Testis (tissue), 3 donors: Measurements from ENCODE around the gene VRK1. TPM values are rescaled to one million over a fixed set of nuclear protein-coding genes. Genes with fewer than 3 reads are reported as not detected.

Experiments
- DNase-seq: peaks from one replicate; pipeline ENCODE4 v3.0.0-alpha.2; 2019
- H3K27ac ChIP-seq, 2 donors: fragments of 200-600 bp; sonication (generic); one replicate each; pipeline ENCODE4 v1.5.1; 2019
- H3K27me3 ChIP-seq: fragments of 200-600 bp; sonication (generic); one replicate; pipeline ENCODE4 v1.5.1; 2019
- H3K36me3 ChIP-seq: fragments of 200-600 bp; sonication (generic); one replicate; pipeline ENCODE4 v1.5.1; 2017; ENCODE audit warnings: low read depth; ENCODE audit errors: missing control alignments
- H3K4me1 ChIP-seq: fragments of 200-600 bp; sonication (generic); one replicate; pipeline ENCODE4 v1.5.1; 2019
- H3K4me3 ChIP-seq, 2 donors: fragments of 200-600 bp; sonication (generic); one replicate each; pipeline ENCODE4 v1.5.1; 2017 to 2019
- H3K9me3 ChIP-seq: fragments of 200-600 bp; sonication (generic); one replicate; pipeline ENCODE4 v1.5.1; 2017
- POLR2A ChIP-seq: fragments of 450-650 bp; IDR thresholded peaks from one replicate; pipeline ENCODE4 v1.6.1; 2017; ENCODE audit warnings: antibody characterized with exemption, mild to moderate bottlenecking, moderate library complexity
- WGBS, 2 donors: methylation state at CpG; one replicate each; pipeline ENCODE4 v1.1.5; 2018; 5-methylcytosine and 5-hydroxymethylcytosine counted together
- intact Hi-C: fragments of 100-400 bp; cut with DNase I; formaldehyde crosslinking; loops from one replicate; pipeline ENCODE4 v1.15.1; 2023; ENCODE audit warnings: low total_unique reads
- polyA plus RNA-seq: library from polyadenylated mRNA; stranded (reverse); fragments of 350-450 nt; fragmentation: Illumina TruSeq; extraction: RNeasy Lipid Tissue Mini Kit (QIAGEN cat#74804); gene quantifications from one replicate; pipeline ENCODE4 v1.2.3, GENCODE V29; 2014; ENCODE audit warnings: low read depth, low replicate concordance; ENCODE audit not compliant: insufficient read depth
- total RNA-seq, 2 donors: library from RNA; depleted of rRNA; stranded (reverse); fragments of >200 nt; gene quantifications; one replicate each; pipeline ENCODE4 v1.2.3, GENCODE V29; 2016
- TF ChIP-seq, protein P1 (sequence below), 3 experiments: fragments of 450-650 bp in 2 of 3; fragments of 200-600 bp in 1 of 3; sonication (generic) in 1 of 3; IDR thresholded peaks; one replicate each; pipeline ENCODE4 v1.5.1; 2016 to 2019; ENCODE audit warnings: antibody characterized with exemption in 3 of 3, mild to moderate bottlenecking in 2 of 3, moderate library complexity in 1 of 3

Gene VRK1
- total and polyA plus RNA-seq, 3 donors from 2014 or later, result 44.7 to 52.0 (median 49.2) TPM

DNA sequence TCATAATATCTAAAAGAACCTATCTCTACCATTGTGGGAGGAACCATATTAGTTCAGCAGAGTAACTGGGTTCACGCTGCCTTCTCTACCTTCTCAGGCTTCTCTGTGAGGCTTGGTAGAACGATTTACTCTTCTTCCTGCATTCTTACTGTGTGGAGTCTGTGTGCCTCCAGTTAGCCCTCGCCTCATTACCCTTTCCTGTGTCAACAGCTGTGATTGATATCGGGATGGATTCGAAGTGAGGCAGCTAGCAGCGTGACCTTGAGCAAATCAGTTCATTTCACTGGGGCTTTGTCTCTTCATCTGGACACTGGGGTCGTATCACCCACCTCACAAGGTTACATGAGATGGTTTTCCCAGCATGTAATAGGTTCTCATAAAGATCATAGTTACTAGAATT lies 4.6 kb upstream of the VRK1 start:
- Histone ChIP-seq H3K27me3 (no peaks in the 10 kb centered on the region), H3K9me3 (no peaks in the 10 kb centered on the region), H3K4me3 (no peak overlapping the region), H3K36me3 (no peaks in the 10 kb centered on the region), H3K4me1 (peaks cover 3% of the 10 kb centered on the region), H3K27ac (no peak overlapping the region)
- TF ChIP-seq, protein P1, sequence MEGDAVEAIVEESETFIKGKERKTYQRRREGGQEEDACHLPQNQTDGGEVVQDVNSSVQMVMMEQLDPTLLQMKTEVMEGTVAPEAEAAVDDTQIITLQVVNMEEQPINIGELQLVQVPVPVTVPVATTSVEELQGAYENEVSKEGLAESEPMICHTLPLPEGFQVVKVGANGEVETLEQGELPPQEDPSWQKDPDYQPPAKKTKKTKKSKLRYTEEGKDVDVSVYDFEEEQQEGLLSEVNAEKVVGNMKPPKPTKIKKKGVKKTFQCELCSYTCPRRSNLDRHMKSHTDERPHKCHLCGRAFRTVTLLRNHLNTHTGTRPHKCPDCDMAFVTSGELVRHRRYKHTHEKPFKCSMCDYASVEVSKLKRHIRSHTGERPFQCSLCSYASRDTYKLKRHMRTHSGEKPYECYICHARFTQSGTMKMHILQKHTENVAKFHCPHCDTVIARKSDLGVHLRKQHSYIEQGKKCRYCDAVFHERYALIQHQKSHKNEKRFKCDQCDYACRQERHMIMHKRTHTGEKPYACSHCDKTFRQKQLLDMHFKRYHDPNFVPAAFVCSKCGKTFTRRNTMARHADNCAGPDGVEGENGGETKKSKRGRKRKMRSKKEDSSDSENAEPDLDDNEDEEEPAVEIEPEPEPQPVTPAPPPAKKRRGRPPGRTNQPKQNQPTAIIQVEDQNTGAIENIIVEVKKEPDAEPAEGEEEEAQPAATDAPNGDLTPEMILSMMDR (IDR thresholded peaks at IDR 0.05), result no peak
- no peak for TF ChIP-seq POLR2A
- WGBS, 2 donors, result 36 to 55% methylated on average over 7 of the region's 7 CpGs
- intact Hi-C loops, result no loop called here
- DNase-seq, result no peak

- Histone ChIP-seq H3K27me3 (no peaks in the 10 kb centered on the region), H3K9me3 (no peaks in the 10 kb centered on the region), H3K4me3 (no peak overlapping the region), H3K4me1 (peaks cover 3% of the 10 kb centered on the region), H3K36me3 (no peaks in the 10 kb centered on the region), H3K27ac (no peak overlapping the region)
- TF ChIP-seq, protein P1 (IDR thresholded peaks at IDR 0.05), result no peak
- TF ChIP-seq POLR2A, result no peak
- WGBS, 2 donors, result 73% methylated on average over 6 of the region's 6 CpGs
- intact Hi-C loops, result no loop called here
- DNase-seq, result no peak
These were observed 3.6 kb upstream of the VRK1 start for GRCh38 chr14:96793547-96793946.

GRCh38 chr14:96795109-96795828 lies 1.9 kb upstream of the VRK1 start:
- intact Hi-C loops, result no loop called here
- TF ChIP-seq POLR2A, result no peak
- TF ChIP-seq, protein P1 (IDR thresholded peaks at IDR 0.05), result no peak
- Histone ChIP-seq H3K4me1 (peaks cover 3% of the 10 kb centered on the region), H3K27ac (no peak overlapping the region), H3K36me3 (no peaks in the 10 kb centered on the region), H3K4me3 (no peak overlapping the region), H3K9me3 (no peaks in the 10 kb centered on the region), H3K27me3 (no peaks in the 10 kb centered on the region)
- WGBS, 2 donors, result 77% methylated on average over 9 of the region's 9 CpGs
- DNase-seq, result no peak

- TF ChIP-seq, protein P1 (IDR thresholded peaks at IDR 0.05), result no peak
- no peak for TF ChIP-seq POLR2A
- H3K4me3 ChIP-seq, result peak overlapping the region; percentile 75 to 84
- intact Hi-C loops, result no loop called here
- H3K4me1 ChIP-seq, result no peaks in the 10 kb centered on the region
- WGBS, 2 donors, result 2 to 4% methylated on average over 13 to 49 of the region's 59 CpGs
- H3K36me3 ChIP-seq, result no peaks in the 10 kb centered on the region
- no peaks in the 10 kb centered on the region for H3K27me3 ChIP-seq
- peak; percentile 39 for DNase-seq
- no peaks in the 10 kb centered on the region for H3K9me3 ChIP-seq
- peak overlapping the region; percentile 40 to 79 for H3K27ac ChIP-seq
These were observed 584 bp downstream of the VRK1 start for GRCh38 chr14:96797582-96798349.
